ENCODE data around the gene GARIN5B.
"Not testable (repeated sequence)": the region's sequence is repeated elsewhere in the genome, so short reads cannot be mapped to it uniquely, and the experiment has no call there.

GARIN5B gene

DNA sequence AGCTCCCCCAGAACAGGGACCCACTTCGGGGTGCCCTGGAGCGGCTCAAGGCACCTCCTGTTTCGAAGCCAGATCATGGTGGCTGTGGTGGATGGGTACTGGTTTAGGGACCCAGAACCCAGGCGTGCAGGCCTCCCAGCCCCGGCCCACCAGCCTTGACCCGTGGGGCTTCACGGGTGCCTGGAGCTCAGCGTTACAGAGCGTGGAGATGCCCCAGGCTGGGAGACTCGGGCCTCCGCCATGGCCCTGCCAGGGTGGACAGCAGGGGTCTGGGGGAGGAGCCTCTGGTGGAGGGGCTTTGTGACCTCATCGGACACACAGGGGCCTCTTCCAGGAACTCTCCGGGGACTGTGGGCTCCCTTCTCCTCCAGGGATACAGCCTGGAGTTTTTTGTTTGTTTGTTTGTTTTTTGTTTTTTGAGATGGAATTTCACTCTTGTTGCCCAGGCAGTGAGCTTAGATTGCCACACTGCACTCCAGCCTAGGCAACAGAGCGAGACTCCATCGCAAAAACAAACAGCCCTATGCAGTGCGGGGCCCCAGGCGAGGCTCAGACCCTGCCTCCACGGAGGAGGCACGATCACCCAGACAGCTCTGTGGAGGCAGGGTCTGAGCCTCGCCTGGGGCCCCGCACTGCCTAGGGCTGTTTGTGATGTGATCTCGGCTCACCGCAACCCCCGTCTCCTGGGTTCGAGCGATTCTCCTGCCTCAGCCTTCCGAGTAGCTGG is at the start of gene GARIN5B:
TSS of gene GARIN5B (minus strand) at position 271 of the 727 bp plus-strand sequence. CDS start at position 77, 194 bp downstream.
- no peak for DNase-seq

DNA sequence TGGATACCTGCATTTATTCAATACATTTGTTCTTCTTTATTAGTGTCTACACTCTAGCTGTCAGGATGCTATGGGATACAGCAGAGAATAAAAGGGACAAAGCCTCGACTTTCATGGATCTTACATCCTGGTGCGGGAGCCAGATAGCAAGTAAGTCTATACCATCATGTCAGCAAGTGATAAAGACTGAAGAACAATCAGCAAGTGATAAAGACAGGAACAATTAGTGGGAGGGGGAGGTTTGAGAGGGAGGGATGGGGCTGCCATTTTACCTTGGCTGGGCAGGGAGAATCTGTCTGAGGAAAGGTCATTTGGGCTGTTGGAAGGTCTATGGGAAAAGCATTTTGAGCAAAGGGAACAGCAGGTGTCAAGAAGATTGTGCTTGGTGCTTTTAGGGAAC is 47.1 kb upstream of the GARIN5B start:
- no peak for DNase-seq

DNA sequence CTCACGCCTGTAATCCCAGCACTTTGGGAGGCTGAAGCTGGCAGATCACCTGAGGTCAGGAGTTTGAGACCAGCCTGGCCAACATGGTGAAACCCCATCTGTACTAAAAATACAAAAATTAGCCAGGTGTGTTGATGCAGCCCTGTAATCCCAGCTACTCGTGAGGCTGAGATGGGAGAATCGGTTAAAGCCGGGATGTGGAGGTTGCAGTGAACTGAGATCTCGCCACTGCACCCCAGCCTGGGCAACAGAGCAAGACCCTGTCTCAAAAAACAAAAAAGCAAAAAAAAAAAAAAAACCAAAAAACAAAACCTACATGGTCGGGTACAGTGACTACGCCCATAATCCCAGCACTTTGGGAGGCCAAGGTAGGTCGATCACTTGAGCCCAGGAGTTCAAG is 46.1 kb upstream of the GARIN5B start:
- DNase-seq: not testable (repeated sequence)

DNA sequence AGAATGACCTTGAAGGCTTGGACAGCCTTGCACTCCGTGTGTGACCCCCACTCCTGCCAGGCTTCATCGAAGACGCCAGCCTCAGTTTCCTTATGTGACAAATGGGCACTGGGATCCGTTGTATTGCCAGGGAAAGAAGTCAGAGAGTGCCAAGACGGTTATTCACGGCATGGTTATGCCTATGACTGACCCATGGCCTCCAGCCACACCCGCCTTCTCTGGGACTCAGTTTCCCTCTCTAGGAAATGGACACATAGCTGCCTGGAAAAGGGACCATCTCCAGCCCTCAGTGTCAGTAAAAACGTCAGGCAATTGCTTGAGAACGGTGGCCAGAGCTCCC is 45.4 kb upstream of the GARIN5B start:
- no peak for DNase-seq

DNA sequence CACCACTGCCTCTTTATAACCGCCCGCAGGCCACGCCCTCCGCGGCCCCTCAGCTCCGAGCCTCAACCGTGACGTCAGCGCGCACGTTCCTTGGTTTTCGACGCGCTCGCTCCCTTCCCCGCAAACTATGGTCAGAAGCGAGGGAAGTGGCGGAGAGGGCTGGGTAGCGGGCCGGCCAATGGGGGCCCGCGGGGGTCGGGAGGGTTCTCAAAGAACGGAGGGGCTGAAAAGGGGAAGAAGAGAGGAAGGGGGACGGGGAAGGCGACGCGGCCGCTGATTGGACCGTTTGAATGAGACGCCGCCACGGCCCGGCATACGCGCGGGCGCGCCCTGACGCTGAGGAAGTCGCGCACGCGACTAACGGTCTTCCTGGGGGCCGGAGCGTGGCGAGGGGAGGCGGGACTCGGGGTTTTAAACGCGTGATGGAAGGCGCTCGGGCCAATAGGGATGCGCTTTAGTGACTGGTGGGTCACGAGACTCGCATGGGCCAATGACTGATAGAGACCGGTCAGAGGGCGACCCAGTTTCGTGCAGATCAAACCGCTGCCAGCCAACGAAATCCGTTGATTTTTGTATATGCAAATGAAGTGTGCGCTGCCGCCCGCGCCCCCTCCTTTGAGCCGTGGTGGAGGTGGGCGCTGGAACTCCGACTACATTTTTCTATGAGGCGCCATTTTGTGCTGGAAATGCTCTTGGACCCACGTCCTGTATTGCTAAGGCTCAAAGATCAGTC is 44.9 kb upstream of the GARIN5B start:
- peak; percentile 99 for DNase-seq

DNA sequence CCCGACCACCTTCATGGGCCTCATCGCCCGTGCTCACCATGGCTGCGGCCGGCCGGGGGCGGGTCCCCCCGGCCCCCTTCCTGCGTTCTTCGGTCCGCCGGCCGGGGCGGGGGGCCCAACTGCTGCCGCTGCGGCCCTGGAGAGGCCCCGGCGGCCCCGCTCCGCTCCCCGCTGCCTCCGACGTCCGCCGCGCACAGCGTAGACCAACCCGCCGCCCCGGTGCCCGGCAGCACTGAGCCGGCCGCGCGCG is 44.4 kb upstream of the GARIN5B start, which contains the start of gene UBE2S:
TSS of gene UBE2S (minus strand) at position 239 of the 250 bp plus-strand sequence. CDS start at position 40, 199 bp downstream.
- DNase-seq: not testable (repeated sequence)

DNA sequence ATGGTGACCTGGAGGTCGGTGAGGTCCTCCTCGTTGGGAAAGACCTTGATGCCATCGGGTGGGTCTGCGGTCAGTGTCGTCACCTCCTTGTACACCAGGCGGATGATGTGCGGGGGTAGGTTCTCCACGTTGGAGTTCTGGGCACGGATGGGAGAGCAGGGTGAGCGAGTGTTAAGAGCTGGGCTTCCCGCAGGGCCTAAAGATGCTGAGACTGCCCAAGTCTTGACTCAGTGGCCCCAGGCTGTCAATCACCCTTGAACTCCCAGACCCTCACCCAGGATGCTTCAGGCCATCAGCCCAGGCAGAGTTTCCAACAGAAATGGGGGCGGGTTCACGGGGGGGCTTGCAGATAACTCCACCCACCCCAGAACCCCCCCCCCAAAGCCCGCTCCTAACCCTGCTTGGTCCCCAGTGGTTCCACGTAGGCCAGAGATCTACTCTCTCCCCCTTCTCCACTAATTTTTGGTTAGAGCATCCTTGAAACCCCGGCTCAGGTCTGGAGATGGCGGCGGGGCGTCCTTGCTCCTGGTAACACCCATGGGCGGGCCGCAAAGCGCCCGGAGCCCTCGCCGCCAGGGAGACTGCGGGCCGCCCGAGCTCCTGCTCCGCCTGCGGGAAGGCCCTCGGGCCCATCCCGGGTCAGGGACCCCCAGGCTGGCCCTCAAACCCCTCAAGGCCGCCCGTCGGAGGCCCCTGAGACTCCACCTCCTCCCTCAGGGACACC is 43.9 kb upstream of the GARIN5B start:
- no peak for DNase-seq

DNA sequence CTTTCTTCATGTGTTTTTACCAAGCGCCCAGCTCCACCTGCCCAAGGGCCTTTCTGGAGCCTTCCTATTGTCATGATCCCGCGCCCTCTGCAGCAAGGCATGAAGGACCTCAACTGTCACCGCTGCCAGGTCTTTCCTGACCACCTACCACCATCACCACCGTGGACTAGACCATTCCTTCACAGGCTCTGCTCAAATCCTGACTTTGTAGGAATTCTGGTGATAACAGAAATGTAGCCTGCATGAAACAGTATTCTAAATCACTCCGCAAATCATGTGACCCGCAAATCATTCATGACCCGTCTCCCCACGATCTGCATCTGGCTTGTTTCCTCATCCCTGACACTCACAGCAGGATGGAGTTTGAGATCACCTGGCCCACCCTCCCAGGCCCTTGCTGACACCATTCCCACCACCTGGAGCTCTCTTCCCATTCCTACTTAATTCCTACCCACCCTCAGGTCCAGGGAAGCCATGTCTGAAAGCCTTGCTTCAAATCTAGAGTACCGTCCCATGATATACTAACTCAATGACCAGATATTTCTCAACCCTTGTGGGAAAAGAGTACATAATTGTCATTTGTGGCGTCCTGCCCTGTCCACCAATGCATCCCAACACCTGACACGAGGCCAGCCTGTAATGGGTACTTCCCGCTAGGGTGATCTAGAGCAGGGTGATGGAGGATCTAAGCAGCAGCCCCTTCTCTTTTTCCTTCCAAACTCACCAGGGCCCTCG is 43.2 kb upstream of the GARIN5B start:
- DNase-seq: no peak

DNA sequence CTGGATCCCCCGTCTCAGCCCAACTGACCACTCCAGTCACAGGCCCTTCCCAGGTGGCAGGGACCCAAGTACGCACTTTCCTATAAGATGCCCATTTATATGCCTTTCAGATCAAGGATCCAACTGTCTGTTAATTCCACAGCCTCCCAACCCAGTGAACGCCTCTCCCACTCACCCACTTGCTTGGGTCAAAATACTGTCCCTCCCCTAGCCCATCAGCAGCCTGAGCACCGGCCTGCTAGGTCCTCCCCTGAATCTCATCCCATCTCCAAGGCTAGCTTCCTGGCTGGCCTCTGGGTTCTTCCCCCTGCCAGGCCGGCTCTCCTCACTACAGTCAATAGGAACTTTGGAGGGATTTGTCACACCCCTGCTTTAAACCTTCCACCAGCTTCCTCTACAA is 42.6 kb upstream of the GARIN5B start:
- DNase-seq: no peak

DNA sequence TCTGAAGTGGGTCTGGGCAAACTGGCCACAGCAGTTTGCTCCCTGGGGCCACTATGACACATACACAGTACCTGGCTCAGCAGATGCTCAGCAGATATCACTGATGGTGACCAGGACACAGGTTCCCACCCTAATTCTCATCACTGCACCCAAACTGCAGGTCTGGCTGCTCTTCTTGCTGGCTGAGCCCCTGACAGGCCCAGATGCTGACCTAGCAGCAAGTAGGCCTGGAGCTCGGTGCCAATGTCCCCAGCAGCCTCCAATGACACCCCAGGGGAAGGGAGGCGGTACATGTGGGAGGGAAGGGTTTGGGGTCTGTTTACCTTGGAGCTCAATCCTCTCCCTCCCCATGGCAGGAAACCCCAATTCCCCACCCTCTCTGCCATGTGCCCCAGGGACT is 39.4 kb upstream of the GARIN5B start:
- DNase-seq: no peak

DNA sequence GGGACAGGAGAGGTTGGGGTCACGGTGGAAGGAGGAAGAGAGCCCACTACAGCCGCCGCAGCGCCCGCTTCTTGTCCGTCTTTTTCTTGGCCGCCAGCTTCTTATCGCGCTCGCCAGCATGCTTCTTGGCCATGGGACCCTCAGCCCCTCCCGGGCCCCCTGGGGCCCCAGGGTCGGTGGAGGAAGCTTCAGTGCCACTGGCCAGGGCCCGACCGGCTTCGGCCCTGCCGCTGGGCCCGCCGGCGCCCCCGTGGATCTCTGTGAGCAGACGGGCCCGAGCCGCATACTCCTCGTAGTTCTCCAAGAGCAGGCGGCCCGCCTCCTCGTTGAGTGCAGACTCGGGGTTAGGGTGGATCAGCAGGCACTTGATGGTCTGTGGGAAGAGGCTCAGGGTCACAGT is 38.3 kb upstream of the GARIN5B start:
- not testable (repeated sequence) for DNase-seq

DNA sequence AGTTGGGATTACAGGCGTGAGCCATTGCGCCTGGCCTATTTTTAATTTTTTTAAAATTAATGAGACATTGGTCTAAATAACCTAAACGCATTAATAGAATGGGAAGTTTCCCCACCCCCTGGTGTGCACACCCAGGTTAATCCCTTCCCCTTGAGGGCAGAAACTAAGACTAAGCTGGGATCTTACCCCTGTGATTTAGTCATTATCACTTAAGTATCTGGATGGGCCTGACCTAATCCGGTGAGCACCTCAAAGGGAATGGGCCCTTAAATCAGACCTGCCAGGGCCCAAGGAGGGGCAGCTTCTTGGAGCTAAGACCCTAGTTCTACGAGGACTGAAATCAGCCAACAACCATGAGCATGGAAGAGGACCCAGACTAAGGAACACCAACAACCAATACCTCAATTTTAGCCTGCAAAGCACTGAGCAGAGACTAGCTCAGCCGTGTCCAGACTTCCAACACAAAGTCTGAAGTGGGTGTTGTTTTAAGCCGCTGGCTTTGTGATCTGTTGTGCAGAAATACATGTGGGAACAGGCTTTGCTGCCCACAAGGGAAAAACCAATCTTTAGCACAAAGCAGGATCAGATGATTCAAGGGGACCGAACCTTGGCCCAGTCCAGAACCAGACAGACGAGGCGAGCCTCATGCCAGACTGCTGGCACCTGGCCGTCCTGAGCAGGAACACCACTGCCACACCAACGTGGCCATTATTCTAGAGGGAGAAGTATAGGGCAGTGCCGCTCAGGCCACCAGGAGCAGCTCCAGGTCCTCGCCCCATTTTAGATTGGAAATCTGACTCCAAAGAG is 37.4 kb upstream of the GARIN5B start:
- DNase-seq: no peak

DNA sequence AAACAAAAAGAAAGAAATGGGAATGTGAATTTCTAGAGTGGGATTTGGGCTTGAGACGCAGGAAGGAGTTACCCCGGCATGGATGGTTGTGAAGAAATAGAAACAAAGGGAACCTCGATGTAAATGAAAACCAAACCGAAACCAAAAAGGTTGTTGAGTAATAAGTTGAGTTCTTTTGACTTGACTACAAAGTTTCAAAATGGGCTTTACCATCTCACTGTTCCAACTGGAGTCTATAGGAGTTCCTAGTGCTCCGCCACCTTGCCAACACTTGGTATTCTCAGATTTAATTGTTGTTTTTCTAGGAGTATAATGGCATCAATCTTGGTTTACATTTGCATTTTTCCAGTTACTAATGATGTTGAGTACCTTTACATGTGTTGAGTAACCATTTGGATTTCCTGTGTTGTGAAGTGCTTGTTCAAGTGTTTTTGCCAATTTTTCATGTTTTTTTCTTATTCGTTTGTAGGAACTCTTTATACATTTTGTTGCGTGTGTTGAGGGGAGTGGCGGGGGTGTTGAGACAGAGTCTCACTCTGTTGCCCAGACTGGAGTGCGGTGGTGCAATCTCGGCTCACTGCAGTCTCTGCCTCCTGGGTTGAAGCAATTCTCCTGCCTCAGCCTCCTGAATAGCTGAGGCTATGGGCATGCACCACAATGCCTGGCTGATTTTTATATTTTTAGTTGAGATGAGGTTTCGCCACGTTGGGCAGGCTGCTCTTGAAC is 35.3 kb upstream of the GARIN5B start:
- DNase-seq: no peak

DNA sequence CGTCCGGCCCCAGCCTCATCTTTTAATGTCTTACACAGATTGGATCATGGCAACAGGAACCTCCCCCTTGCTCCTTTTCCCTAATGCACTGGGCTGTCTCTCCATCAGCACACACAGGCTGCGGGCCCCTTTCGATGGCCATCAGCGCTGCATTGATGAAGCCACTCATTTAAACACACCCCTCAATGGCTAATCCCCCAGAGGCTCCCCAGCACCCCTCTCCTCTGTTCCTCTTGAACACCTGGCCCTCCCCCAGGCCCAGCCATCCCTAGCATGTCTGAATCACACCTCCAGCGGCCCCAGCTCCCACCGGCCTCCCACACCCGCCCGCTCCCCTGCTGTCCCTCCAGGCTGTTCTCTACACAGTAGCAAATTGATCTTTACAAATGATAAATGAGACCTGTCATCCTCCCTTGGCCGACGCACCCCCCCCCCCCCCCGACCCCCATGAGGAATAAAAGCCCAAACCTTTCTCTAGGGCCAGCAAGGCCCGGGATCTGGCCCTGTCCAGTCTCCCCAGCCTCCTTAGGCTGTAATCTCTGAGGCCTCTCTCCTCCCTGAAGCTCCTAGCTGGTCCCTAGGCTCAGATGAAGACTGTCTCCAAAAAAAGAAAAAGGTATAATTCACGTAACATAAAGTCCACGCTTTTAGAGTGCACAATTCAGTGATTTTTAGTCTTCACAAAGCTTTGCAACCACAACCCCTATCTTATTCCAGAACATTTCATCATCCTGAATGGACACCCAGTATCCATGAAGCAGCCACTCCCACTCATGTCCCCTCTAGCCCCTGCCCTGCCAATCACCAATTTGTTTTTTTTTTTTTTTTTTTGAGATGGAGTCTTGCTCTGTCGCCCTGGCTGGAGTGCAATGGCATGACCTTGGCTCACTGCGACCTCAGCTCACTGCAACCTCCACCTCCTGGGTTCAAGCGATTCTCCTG is 30.0 kb upstream of the GARIN5B start:
- no peak for DNase-seq

DNA sequence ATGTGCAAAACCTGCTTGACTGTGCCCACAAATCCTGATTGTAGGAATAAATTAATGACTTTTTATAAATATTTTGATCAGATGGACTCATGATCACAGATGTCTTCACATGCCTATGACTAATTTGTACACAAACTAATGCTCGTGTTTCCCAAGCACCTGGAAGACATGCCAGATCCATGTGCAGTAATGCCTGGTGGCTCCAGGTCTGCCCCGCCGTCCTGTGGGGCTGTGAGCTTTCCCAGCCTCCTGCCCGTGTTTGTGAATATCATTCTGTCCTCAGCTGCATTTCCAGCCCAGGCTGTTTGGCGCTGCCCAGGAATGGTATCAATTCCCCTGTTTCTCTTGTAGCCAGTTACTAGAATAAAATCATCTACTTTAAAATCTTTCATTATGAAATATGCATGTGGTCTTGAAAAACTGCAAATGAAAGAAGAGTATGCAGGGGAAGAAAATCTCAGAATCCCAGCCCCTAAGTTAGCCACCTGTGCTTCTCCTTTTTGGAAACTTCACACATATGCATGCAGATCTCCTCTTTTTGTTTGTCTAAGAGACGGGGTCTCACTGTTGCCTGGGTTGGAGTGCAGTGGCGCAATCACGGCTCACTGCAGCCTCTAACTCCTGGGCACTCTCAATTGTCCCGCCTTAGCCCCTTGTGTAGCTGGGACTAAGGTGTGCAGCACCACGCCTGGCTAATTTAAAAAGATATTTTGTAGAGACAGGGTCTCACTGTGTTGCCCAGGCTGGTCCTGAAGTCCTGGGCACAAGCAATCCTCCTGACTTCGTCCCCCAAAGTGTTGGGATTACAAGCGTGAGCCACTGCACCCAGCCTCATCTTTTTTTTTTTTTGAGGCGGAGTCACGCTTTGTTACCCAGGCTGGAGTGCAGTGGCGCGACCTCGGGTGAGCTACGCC is 28.9 kb upstream of the GARIN5B start:
- DNase-seq: no peak

DNA sequence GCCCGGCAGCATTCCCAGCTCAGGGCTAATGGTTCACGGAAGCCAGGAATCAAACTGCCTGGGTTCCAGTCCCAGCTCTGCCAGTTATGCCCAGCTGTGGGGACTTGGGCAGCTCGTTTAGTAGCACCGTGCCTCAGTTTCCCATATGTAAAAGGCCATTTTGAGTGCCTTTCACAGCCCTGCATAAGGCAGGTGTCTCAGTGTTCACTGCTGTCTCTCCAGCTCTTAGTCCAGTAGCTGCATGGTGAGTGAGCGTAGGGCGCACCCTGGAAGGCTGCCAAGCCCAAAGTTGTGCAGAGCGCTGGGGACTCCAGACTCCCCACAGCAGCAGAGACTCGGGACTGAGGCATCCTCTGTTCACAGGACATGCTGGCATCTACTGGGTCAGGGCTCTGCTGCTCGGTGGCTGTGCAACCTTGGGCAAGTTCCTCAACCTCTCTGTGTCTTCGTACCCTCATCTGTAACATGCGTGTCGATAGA is 28.2 kb upstream of the GARIN5B start:
- DNase-seq: no peak

DNA sequence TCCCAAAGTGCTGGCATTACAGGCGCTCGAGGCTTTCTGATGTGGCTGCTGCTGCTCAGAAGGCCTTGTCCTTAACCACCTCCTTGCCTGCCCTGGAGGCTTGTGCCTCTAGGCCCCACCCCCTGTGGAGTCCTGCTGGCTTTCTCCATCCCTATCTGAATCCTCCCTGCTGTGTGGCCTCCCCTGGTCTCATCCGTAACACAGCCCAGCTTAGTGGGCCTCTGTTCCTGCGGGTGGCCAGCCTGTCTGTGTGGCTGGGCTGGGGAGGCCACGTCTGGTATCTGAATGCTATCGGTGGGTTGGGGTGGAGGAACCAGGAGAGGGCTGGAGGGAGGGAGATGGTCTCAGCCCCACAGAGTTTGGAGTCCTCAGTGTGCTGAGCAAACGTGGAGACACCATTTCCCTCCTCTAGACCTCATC is 27.4 kb upstream of the GARIN5B start:
- peak in 1 of 2 experiments; percentile 7 for DNase-seq

DNA sequence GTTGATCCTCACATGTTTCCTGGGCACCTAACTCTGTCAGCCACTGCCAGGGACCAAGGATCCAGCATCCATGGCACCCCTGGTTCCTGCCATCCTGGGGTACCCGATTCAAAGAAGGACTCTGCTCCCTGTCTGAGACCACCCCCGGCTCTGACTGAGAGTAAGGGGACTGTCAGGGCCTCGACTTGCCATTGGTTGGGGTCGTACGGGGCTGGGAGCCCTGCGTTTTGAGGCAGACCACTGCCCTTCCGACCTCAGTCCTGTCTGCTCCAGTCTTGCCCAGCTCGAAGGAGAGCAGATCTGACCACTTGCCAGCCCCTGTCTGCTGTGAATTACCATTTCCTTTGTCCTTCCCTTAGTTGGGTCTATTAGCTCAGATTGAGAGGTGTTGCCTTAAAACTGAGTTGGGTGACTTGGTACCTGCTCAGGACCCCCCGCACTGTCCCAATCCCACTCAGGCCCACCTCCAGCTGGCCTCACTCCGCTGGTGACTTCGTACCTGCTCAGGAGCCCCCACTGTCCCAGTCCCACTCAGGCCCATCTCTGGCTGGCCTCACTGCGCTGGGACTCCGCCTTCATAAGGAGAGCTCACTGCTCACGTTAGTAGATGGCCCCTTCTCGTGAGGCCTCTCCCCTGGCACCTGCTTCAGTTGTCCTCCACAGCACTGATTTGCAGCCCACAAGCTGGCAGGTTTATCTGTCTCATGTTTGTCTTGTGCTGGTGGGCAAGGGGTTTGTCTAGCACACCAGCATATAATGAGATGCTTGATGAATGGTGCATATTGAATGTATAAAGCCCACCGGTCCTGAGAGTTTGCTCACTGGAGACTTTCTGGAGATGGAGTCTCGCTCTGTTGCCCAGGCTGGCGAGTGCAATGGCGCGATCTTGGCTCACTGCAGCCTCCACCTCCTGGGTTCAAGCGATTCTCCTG is 26.6 kb upstream of the GARIN5B start:
- no peak for DNase-seq

All from NCI-H2081 (cell line).